Esophagus squamous epithelium (tissue), 5 donors: ENCODE results near the gene GABRG3. TPM values are rescaled to one million over a fixed set of nuclear protein-coding genes. Genes with fewer than 3 reads are reported as not detected.

ENCODE experiments used
- DNase-seq: peaks from one replicate; lab custom pipeline; 2025; lab: John Stamatoyannopoulos, UW
- H3K27ac ChIP-seq, 4 donors: fragments of 200-600 bp; sonication (generic); one replicate each; pipeline ENCODE4 v1.5.1; 2016 to 2019; ENCODE audit warnings: mild to moderate bottlenecking in 1 of 4
- H3K27me3 ChIP-seq, 4 donors: fragments of 200-600 bp; sonication (generic); 1 replicate in 3 of 4; 2 replicates in 1 of 4; pipeline versions ENCODE4 v1.5.1 to v1.6.0; 2017 to 2021; ENCODE audit warnings: antibody characterized with exemption in 1 of 4
- H3K36me3 ChIP-seq, 3 donors: fragments of 200-600 bp; sonication (generic); one replicate each; pipeline ENCODE4 v1.5.1; 2016 to 2019
- H3K4me1 ChIP-seq, 3 donors: fragments of 200-600 bp; sonication (generic); one replicate each; pipeline ENCODE4 v1.5.1; 2017 to 2019
- H3K4me3 ChIP-seq, 4 donors: fragments of 200-600 bp; sonication (generic); 1 replicate in 3 of 4; 2 replicates in 1 of 4; pipeline ENCODE4 v1.5.1; 2016 to 2019; ENCODE audit warnings: mild to moderate bottlenecking in 2 of 4, moderate library complexity in 1 of 4
- H3K9me3 ChIP-seq, 3 donors: fragments of 200-600 bp; sonication (generic); one replicate each; pipeline ENCODE4 v1.5.1; 2016 to 2019
- CTCF ChIP-seq, 6 experiments: fragments of 450-650 bp in 4 of 6; fragments of 200-600 bp in 2 of 6; sonication (generic) in 2 of 6; IDR thresholded peaks; one replicate each; pipeline ENCODE4 v1.5.1; 2016 to 2019; ENCODE audit warnings: antibody characterized with exemption in 6 of 6, mild to moderate bottlenecking in 4 of 6, moderate library complexity in 4 of 6
- POLR2A ChIP-seq, 4 donors: fragments of 450-650 bp; IDR thresholded peaks; one replicate each; pipeline ENCODE4 v1.6.1; 2017; ENCODE audit warnings: antibody characterized with exemption in 4 of 4, mild to moderate bottlenecking in 4 of 4, moderate library complexity in 3 of 4
- WGBS, 2 donors: methylation state at CpG; one replicate each; pipeline ENCODE4 v1.1.5; 2018; 5-methylcytosine and 5-hydroxymethylcytosine counted together
- intact Hi-C: fragments of 100-400 bp; cut with DNase I; formaldehyde crosslinking; loops from one replicate; pipeline ENCODE4 v1.15.0; 2022
- total RNA-seq, 4 donors: library from RNA; depleted of rRNA; stranded (reverse); fragments of >200 nt; gene quantifications; one replicate each; pipeline ENCODE4 v1.1.0, GENCODE V29; 2016
- donor health status: DM: yes; HTN: yes; CAD: no.

GABRG3 gene
- total RNA-seq, 4 donors from 2014 or later, result 0.04 to 0.08 TPM; not detected in 2

- no peaks in the 10 kb centered on the region for H3K36me3 ChIP-seq
- no peaks in the 10 kb centered on the region for H3K9me3 ChIP-seq
- 90 to 92% methylated on average over 1 of the region's 1 CpG for WGBS, 2 donors
- no peaks in the 10 kb centered on the region for H3K4me1 ChIP-seq
- TF ChIP-seq POLR2A (IDR thresholded peaks at IDR 0.05) (no peak), CTCF (IDR thresholded peaks at IDR 0.05) (no peak)
- no peak for DNase-seq
- no peak overlapping the region for H3K27ac ChIP-seq
- H3K27me3 ChIP-seq, result no peaks in the 10 kb centered on the region
- intact Hi-C loops, result no loop called here
- H3K4me3 ChIP-seq, result no peak overlapping the region
Observed at GRCh38 chr15:27576576-27576975, 605.6 kb downstream of the GABRG3 start.

GRCh38 chr15:27579738-27580137 is 608.8 kb downstream of the GABRG3 start:
- H3K36me3 ChIP-seq, result no peaks in the 10 kb centered on the region
- no peak for DNase-seq
- no peak overlapping the region for H3K27ac ChIP-seq
- intact Hi-C loops, result no loop called here
- H3K4me3 ChIP-seq, result no peak overlapping the region
- WGBS, 2 donors, result 94 to 98% methylated on average over 5 of the region's 5 CpGs
- no peak for TF ChIP-seq POLR2A (IDR thresholded peaks at IDR 0.05)
- no peak for TF ChIP-seq CTCF (IDR thresholded peaks at IDR 0.05)
- H3K9me3 ChIP-seq, result no peaks in the 10 kb centered on the region
- H3K27me3 ChIP-seq, result no peaks in the 10 kb centered on the region
- H3K4me1 ChIP-seq, result no peaks in the 10 kb centered on the region

DNA sequence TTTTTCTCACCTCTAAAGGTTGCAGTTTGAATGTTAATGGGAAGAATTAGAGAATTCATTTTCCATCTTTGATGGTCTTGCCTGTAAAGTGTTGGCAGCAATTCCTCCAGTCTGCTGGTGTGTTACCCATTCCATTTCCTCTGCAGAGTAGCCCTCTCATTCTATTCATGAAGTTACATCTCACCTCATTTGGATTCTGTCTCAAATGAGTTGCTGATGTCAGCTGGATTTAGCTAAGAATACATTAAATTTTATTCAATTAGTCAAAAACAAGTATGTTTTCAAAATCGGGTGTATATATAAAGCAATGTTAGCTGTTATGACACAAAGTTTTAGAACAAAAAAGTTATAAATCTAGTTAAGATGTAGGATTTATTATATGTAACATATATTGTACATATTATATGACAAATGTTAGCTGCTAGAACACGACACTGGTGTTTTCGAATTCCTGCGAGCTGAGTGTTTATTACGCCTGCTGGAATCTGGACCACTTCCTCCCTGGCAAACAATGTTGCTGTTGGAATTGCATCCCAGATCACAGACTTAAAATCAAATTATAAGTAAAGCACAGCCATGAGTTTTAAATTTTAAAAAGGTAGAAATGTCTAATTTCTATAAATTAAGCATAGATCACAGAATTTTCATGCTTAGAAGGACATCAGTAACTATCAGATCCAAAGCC is 611.9 kb downstream of the GABRG3 start:
- H3K9me3 ChIP-seq, result no peaks in the 10 kb centered on the region
- intact Hi-C loops, result no loop called here
- TF ChIP-seq CTCF (IDR thresholded peaks at IDR 0.05), result no peak
- TF ChIP-seq POLR2A (IDR thresholded peaks at IDR 0.05), result no peak
- 63 to 68% methylated on average over 5 of the region's 5 CpGs for WGBS, 2 donors
- H3K27me3 ChIP-seq, result no peaks in the 10 kb centered on the region
- no peaks in the 10 kb centered on the region for H3K4me1 ChIP-seq
- H3K27ac ChIP-seq, result no peak overlapping the region
- no peaks in the 10 kb centered on the region for H3K36me3 ChIP-seq
- H3K4me3 ChIP-seq, result no peak overlapping the region
- DNase-seq, result no peak

DNA sequence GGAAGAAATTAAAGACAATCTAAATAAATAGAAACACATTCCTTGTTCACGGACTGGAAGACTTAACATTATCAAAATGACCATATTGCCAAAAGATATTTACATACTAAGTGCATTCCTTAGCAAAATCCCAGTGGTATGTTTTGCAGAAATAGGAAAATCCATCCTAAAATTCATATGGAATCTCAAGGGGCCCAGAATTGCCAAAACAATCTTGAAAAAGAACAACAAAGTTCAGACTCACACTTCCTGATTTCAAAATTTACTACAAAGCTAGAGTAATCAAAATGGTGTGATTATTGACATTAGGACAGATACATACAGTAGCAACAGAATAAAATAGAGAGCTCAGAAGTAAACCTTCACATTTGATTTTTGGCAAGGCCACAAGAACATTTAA is 612.7 kb downstream of the GABRG3 start:
- TF ChIP-seq POLR2A (IDR thresholded peaks at IDR 0.05), result no peak
- TF ChIP-seq CTCF (IDR thresholded peaks at IDR 0.05), result no peak
- 0 to 17% methylated on average over 1 of the region's 1 CpG for WGBS, 2 donors
- intact Hi-C loops, result no loop called here
- H3K27me3 ChIP-seq, result no peaks in the 10 kb centered on the region
- no peaks in the 10 kb centered on the region for H3K4me1 ChIP-seq
- no peak overlapping the region for H3K4me3 ChIP-seq
- no peaks in the 10 kb centered on the region for H3K36me3 ChIP-seq
- no peak overlapping the region for H3K27ac ChIP-seq
- DNase-seq, result no peak
- no peaks in the 10 kb centered on the region for H3K9me3 ChIP-seq

DNA sequence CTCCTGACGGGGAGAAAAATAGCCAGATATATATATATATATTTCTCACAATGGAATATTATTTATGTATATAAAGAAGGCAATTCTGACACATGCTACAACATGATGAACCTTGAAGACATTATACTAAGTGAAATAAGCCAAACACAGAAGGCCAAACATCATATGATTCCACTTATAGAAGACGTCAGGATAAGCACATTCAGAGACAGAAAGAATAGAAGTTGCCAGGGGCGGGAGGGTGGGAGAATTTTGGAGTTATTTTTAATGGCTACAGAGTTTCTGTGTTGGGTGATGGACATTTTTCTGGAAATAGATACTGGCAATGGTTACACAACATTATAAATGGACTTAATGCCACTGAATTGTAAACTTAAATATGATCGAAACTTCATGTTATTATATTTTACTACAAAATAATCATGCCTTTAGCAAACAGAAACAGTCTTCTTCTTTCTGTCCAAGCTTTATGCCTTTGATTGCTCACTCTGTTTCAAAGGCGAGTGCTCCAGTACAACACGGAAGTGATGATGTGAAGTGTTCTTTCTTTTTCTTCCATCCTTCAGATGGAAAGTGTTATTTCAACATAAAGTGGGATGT is 614.2 kb downstream of the GABRG3 start:
- peaks cover 0 to 7% (median 0%) of the 10 kb centered on the region in 4 donors for H3K27me3 ChIP-seq
- TF ChIP-seq POLR2A (IDR thresholded peaks at IDR 0.05) (no peak), CTCF (IDR thresholded peaks at IDR 0.05) (no peak)
- no peak overlapping the region for H3K4me3 ChIP-seq
- WGBS, 2 donors, result 67 to 70% methylated on average over 6 of the region's 6 CpGs
- DNase-seq, result no peak
- no peaks in the 10 kb centered on the region for H3K4me1 ChIP-seq
- no peaks in the 10 kb centered on the region for H3K9me3 ChIP-seq
- H3K36me3 ChIP-seq, result no peaks in the 10 kb centered on the region
- intact Hi-C loops, result no loop called here
- no peak overlapping the region for H3K27ac ChIP-seq
